H1 (cell line): Measurements from ENCODE around the gene KCTD4. TPM values are rescaled to one million over a fixed set of nuclear protein-coding genes. Genes with fewer than 3 reads are reported as not detected.

ENCODE experiments used
- CHD7 ChIP-seq: fragments of 300-600 bp; sonication (generic); IDR thresholded peaks from 2 replicates; pipeline ENCODE4 v1.7.1; 2012; ENCODE audit warnings: low read length, moderate library complexity, mild to moderate bottlenecking, inconsistent platforms; ENCODE audit not compliant: insufficient replicate concordance
- CTBP2 ChIP-seq: IDR thresholded peaks from 2 replicates; pipeline ENCODE4 v1.7.0; 2011; ENCODE audit warnings: borderline replicate concordance, mild to moderate bottlenecking, moderate library complexity, mixed read lengths, low read length; ENCODE audit not compliant: insufficient read depth, insufficient read length
- NANOG ChIP-seq: IDR thresholded peaks from 2 replicates; pipeline ENCODE4 v1.6.1; 2011; ENCODE audit warnings: low read length, low read depth, mild to moderate bottlenecking, inconsistent platforms; ENCODE audit not compliant: insufficient read depth, poor library complexity, severe bottlenecking
- ZNF274 ChIP-seq: IDR thresholded peaks from 2 replicates; pipeline ENCODE4 v1.7.0; 2012; ENCODE audit warnings: low read length, borderline replicate concordance; ENCODE audit errors: extremely low read depth
- polyA plus RNA-seq, 7 experiments: library from polyadenylated mRNA; depleted of rRNA in 3 of 7; stranded (reverse) in 5 of 7; unstranded in 2 of 7; fragments of >200 nt in 5 of 7; fragments of 200-250 nt in 2 of 7; gene quantifications; 1 replicate in 5 of 7; 2 replicates in 1 of 7; 4 replicates in 1 of 7; pipeline versions ENCODE4 v1.2.1 to v1.2.3, GENCODE V29; 2011 to 2013; ENCODE audit warnings: missing spikeins in 2 of 7, mixed read lengths in 2 of 7
- total RNA-seq: library from RNA; stranded (reverse); fragmentation: NEBNext Ultra II Directional; extraction: Animal tissue kit (Norgen Biotek cat#: 25700); gene quantifications from 2 replicates; pipeline ENCODE4 v1.2.1, GENCODE V29; 2021

KCTD4 gene
- total and polyA plus RNA-seq, 2 of the 8 experiments (the other 6 are each of a cell fraction or from before 2014, with no cell fraction given): not detected

- no peak for TF ChIP-seq CTBP2
- no peak for TF ChIP-seq NANOG
- no peak for TF ChIP-seq CHD7
- no peak for TF ChIP-seq ZNF274
- TF ChIP-seq, all 59 proteins: peak for 0
These were observed 15.6 kb downstream of the KCTD4 start (continued) for GRCh38 chr13:45185286-45185685.
